Midbrain (tissue), 1 donor: ENCODE results near the gene NR2C2.
A peak's percentile ranks its signal among the peaks of the same experiment; 100 is the strongest.

Experiments
- DNase-seq: peaks from one replicate; lab custom pipeline; 2025; lab: John Stamatoyannopoulos, UW

NR2C2 gene

DNA sequence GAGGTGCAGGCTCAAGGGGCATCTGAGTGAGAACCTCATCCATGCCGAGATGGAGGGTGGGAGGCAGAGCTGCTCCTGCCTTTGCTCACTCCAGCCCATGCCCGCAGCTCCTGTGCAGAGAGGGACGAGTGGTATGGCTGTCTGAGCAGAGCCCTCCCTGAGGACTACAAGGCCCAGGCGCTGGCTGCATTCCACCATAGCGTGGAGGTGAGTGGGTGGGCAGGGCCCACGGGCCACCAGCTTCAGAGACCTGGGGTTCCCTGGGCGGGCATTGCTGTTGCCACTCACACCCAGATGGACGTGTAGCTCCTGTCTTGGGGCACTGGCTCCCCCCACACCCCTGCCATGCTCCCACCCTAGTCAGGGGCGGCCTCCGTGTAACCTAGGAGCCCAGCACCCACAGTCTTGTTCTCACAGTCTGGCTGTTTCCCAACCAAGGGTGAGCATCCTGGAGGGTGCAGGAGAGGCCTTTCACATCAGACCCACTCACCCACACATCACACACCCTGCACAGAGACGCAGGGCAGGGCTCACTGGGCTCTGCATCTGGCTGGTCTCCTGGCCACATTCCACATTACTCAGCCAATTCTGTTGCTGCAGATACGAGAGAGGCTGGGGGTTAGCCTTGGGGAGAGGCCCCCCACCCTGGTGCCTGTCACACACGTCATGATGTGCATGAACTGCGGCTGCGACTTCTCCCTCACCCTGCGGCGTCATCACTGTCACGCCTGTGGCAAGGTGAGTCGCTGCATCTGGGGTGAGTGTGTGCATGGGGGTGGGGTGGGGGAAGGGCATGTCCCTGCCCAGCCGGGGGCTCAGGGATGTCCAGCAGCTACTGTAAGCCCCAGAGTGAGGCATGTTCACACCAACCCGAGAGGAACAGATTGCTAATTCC is 25.3 kb upstream of the NR2C2 start:
- DNase-seq, result no peak

DNA sequence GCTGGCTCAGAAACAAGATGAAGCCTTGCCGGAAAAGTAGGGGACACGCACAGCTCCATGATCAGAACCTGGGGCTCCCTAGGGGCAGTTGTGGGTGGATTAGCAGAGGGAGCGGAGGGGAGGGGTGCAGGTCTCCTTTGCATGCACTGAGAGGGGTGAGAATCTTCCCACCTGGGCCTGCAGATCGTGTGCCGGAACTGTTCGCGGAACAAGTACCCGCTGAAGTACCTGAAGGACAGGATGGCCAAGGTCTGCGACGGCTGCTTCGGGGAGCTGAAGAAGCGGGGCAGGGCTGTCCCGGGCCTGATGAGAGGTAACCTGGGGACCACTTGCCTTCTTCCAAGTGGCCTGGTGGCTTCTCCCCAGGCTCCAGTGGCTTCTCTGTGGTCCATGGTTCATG is 24.5 kb upstream of the NR2C2 start:
- no peak for DNase-seq

DNA sequence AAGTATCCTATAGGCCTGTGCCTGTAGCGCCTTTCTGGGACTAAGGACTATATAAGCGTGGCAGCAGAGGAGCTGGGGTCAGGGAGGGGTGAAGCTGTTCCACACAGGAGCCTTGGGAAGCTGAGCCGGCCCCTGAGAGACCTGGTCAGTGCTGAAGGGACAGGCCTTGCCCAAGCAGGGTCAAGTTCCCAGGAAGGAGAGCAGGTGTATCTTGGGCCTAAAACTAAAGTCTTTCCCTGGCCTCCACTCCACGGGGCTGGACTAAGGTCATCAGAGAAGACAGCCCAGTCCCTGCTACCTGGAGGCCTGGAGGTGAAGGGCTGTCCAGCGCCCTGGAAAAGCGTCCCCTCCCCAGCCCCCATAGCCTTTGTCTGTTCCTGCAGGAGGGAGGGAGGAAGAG is 23.9 kb upstream of the NR2C2 start:
- DNase-seq, result no peak

DNA sequence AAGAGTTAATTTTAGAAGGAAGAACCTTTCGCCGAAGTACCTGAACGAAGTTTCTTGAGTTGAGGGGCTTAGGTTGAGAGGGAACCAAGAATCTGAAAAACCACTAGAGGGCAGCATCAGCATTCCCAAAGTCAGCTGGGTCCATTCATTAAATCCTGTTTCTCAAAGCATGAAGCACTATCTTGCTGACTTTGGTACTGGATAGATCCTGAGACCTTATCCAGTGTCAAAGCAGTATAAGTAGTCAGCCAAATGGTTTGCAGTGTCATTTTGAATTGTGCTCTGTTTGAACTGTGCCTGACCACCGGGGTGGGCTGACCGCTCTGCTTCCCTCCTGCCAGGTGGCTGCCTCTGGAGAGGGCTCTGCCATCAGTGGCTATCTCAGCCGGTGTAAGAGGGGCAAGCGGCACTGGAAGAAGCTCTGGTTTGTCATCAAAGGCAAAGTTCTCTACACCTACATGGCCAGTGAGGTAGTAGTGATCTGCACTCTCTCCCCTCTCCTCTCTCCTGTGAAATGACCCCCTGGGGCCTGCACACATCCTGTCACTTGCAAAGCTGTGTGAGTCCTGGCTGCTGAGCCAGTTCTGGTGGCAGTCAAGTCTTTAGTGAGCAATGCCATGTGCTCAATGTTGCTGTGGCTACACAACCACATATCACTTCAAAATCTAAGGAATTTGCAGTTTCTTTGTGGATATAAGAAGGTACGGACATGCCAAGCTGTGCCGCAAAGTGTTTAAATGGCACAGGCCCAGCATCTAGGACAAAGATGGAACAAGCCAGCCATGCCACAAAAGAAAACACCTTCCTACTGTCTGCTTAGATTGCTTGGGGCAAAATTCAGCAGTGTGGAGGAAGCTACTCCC is 21.4 kb upstream of the NR2C2 start:
- peak; percentile 62 for DNase-seq

DNA sequence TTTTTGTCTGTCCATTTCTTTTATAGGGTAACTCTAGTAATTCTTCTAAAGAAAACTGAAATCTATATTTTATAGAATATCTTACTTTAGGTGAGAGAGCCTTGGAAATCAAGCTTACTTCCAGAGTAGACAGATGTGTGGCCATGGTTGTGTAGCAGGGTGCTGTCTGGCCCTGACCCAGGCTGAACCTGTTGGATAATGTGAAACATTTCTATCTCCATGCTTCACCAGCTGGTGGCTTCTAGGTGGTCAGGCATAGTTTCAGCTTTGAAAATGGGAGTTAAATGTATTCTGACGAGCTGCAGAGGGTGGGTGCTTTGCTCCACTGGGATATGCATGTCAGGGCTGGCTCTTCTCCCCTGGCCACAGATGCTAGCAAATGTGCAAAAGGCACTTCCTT is 20.8 kb upstream of the NR2C2 start:
- DNase-seq, result no peak

DNA sequence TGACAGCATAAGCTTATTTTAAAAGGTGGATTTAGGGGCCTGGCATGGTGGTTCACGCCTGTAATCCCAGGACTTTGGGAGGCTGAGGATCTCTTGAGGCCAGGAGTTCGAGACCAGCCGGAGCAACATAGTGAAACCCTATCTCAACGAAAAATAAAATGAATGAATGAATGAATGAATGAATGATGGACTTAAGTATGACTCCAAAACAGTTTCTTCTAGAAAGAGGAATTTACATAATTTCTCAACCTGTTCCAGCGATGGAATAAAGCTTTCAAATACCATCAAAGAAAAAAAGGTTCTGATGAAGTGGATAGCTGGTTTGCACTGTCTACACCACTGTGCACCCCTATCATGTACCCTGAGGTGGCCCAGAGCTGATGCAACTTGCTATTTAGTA is 20.1 kb upstream of the NR2C2 start:
- no peak for DNase-seq

DNA sequence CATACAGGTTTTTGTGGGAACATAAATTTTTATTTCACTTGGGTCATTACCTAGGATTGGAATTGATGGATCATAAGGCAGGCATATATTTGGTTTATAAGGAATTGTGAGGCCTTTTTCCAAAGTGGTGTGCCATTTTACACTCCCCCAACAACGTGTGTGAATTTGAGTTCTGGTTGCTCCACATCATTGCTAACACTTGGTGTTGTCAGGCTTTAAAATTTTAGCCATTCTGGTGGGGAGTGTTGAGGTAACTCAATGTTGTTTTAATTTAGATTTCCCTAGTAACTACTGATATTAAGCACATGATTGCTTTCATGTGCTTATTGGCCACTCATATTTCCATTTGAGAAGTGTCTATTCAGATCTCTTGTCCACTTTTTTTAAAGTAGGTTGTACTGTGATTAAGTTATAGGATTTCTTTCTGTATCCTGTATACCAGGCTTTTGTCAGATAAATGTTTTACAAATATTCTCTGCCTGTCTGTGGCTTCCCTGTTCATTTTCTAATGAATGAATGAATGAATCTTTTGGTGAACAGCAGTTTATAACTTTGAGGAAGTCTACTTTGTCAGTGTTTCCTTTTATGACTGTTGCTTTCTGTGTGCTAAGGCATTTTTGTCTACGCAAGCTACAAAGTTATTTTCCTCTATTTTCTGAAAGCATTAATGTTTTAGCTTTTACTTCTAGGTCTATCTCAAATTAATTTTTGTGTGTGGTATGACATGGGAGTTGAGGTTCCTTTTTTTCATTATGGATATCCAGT is 17.9 kb upstream of the NR2C2 start:
- no peak for DNase-seq

DNA sequence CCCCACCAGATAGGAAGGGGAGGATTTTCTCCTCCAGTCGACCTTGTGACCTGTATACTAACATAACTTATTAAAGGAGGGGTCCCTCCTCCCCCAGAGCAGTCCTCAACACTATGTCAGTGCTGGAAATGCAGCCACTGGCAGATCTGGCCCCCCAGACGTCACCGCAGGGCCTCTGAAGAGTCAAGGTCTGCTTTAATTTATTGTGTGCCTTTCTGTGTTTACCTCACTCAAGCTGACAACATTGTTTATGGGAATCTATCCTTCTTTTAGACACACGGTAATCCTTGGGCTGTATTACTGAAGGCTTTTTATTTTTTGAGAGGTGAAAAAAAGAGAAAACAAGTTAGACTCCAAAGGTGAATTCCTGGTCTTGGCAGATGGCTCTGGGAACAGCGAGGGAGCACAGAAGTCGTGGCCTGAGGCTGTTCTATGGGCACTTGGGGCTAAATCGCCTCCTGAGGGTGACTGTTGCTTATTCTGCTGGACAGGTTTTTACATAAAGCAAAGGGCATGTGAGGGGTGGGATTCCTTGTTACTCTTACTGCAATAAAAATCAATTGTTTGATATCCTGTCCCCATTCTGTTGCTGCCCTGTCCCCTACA is 13.5 kb upstream of the NR2C2 start:
- DNase-seq, result no peak

DNA sequence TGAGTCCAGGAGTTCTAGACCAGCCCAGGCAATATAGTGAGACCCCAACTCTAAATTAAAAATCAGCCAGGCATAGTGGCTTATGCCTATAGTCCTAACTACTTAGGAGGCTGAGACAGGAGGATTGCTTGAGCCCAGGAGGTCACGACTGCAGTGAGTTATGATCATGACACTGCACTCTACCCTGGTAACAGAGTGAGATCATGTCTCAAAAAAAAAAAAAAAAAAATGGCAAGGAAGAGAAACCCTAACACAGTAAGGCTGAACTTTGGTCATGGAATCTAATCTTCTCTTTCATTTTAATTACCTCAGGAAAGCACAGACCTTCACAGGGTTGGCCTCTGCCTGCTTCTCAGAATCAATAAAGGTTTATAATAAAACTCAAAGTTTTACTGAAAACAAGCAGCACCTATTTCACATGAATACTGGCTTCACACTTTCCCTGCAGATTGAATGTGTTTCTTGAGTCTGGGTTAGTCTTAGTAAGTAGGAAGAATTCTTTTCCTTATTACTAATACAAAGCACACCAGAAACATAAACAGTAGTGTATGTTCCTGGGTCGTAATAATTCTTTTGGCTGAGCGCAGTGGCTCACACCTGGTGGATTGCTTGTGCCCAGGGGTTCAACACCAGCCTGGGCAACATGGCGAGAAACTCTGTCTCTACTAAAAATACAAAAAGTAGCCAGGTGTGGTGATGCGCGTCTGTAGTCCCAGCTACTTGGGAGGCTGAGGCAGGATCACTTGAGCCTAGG is 11.6 kb upstream of the NR2C2 start:
- DNase-seq, result no peak

DNA sequence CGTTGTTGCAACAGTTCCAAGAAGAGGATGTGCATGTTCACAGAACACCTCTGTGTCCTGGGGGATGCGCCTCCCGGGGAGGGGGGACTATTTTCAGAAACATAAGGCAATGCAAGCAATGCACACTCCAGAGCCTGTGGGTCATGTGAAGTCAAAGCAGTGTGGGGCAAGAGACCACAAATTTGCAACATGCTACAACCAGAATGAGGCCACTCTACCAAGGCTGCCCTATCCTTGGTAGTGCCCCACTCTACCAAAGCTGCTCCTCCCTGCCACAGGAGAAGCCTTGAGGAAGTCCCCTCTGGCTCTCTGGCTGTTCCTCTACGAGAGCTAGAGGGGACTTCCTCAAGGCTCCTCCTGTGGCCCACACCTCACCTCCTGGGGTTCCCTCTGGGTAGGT is 8.4 kb upstream of the NR2C2 start:
- no peak for DNase-seq

DNA sequence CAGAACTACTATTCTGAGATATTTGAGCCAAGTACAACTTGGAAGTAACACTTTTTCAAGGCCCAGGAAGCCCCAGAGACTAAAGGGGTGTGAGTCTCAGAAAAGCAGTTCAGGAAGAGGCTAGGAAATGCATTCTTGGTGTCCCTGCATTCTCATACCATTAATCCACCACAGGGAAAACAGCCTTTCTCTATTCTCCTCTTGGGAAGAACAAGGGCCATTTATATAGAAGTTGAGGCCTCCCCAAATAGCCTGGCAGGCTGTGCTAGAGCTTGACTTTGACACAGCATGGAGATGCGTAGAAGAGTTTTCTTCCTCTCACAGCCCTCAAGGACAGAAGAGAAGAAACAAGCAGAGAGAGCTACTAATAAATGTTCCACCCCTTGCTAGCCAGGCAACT is 5.5 kb upstream of the NR2C2 start:
- no peak for DNase-seq

DNA sequence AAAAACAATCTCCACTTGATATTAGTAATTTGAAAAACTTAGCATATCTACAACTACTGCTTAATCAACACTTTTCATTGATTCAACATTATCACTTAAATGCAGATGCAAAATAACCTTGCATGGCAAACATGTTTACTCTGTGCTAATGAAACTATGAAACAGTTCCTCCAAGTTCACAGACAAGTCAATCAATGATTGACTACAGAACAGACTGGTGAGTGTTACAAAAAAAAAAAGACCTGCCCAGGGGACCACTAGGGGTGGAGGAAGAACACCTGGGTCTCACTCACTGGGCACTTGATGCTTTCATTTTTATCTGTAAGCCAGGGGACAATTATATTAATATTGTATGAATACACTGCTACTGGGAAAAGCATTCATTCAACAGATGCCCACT is 4.3 kb upstream of the NR2C2 start:
- no peak for DNase-seq

DNA sequence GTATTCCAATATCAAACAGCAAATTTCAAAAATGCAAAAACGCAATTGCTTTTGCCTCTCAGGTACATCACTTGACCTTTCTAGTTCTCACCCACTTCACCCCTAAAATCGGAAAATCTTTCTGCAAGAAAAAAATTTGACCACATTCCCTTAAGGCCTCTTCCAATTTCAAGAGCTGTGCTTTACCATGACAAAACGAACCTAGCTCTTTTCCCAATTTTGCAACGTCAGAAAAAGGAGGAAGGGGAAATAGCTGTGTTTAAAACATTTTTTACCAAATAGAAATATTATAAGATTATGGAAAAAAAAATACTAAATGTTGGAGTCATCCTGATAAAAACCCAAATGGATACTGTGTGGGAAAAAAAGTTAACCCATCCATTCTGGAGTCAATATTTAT is 1.1 kb upstream of the NR2C2 start:
- no peak for DNase-seq

DNA sequence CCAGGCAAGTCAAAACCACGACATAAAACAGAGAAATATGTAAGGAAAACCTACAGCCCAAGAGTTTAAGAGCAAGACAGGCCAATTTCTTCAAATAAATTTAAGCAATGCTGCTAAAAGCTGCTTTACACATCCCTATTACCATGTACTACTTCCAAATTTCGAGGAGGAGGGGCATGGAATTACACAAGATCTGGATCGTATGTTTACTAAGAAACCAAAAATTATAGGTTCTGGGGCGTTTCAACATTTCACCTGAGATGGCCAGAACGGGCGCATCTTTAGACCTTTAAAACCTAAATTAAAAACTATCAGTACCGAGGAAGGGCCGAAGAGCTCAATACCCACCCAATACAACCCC is 664 bp upstream of the NR2C2 start:
- no peak for DNase-seq

DNA sequence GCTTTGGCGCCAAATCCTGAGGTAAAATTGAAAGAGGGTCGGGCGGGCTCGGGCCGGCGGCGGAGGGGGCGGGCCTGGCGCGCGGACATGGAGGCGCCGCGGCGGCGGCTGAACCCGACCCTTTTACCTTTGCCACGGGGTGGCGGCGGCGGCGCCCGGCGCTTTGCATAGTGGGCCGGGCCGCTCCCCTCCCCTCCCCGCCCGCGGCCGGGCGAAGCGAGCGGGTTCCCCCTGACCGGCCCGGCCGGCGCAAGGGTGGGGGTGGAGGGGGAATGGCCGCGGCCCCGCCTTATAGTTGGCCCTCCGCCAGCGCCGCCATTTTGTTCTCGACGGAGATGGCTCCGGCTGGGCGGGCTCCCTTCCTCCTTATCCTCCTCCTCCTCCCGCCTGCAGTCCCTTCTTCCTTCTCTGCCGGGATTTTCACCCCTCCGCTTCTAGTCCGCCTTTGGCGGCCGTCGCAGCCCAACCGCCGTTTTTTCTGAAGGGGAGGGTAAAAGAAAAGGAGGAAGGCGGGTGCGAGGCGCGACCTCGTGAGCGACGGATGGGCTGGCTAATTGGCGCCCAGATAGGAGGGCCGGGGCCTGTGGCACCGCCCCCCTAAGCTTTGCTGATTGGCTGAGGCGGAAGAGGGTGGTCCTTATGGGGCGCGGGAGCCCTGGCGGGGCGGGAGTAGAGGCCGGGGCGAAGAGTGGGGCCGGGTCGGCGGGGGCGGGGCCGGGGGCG is 664 bp downstream of the NR2C2 start:
- DNase-seq, result peak; percentile 99

DNA sequence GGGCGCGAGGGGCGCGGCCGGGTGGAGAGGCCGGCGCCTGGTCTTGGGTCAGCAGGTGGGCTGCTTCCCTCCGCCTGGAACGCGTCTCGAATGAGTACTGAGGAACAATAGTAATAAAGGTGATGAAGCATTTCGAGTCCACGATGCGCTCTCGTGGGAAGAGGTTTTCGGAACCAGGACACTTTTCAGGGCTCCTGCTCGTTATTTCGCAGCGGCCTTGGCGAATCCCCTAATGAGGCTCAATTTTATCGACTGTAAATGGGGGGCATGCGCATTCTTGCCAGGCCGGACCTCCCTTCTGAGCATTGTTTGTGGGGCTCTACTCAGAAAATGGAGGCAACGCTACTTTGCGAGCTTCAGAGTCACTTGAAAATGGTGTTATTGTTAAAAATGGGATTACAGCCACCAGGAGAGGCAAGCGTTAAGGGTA is 1.2 kb downstream of the NR2C2 start:
- DNase-seq, result no peak

DNA sequence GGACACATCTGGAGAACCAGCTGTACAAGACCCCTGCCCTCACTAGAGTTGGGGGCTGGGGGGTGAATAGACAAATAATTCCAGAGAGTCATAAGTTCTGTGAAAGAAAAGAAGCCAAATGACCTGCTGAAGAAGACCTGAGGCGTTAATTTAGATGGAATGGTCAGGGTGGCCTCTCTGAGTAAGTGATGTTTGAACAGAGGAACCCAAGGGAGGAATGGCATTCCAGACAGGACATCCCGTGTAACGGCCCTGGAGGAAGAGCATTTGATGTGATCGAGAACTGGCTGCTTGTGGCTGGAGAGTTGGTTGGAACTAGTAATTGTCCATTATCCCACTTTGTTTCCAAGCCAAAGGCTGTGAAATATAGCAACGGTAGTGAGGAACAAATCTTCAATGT is 1.7 kb downstream of the NR2C2 start:
- no peak for DNase-seq

DNA sequence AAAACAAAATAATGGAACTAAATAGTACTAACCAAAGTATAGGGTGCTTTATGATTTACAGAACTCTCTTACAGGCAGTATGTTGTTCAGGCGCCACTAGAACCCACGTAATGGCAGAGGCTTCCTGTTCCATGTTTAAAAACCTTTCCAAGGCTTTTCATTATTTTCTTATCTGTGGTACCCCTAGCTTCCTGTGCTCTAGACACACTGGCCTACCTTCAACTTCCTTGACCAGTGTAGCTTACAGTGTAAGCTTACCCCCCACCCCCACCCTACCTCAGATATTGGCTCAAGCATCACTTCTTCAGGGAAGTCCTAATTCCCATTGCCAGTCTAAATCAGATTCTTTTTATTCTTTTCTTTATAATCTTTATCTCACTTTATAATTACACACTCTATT is 2.9 kb downstream of the NR2C2 start:
- DNase-seq, result no peak

DNA sequence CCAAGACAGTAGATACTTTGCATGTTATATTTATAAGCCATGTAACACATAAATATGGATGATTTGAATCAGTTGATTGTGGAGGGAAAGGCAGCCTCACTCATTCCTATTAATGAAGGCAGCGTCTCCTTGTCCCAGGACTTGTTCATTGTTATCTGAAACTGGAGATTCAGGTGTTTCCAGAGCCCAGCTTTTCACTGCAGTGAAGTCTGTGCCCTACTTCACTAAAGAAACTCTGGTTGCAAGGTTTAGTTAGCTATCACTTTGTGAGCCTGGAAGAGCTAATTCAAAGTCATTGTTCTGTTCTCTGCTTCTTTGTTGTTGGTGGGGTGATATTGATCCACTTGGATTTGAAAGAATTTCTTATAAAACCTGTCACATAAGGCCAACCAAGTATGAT is 9.8 kb downstream of the NR2C2 start:
- no peak for DNase-seq

DNA sequence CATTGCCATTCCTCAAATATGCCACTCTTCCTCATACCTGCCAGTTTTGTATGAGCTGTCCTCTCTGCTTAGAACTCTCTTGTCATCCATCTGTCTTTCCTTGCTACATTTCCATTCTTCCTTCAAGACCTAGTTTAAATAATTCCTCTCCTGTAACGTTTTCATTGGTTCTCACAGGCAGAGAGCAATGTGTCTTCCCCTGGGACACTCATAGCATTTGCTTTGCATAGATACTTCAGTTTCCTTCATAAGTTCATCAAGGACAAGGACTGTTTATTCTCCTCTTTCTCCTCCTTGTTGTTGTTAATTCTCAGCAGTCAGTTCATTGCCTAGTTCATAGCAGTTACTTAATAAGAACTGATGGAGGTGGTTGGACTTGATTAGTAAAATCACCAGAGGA is 10.5 kb downstream of the NR2C2 start:
- DNase-seq, result no peak
